Fibroblast of skin of right biceps (primary cell): Measurements from ENCODE around the gene ALOX5.
"Not testable (repeated sequence)": the region's sequence is repeated elsewhere in the genome, so short reads cannot be mapped to it uniquely, and the experiment has no call there.

Source experiments
- DNase-seq: peaks from one replicate; pipeline ENCODE4 v3.0.0-alpha.2; 2013

ALOX5 gene

GRCh38 chr10:45471059-45471458 lies 97.0 kb downstream of the ALOX5 start:
- no peak for DNase-seq

GRCh38 chr10:45471531-45472310 lies 97.7 kb downstream of the ALOX5 start:
- DNase-seq: no peak

- no peak for DNase-seq
Measured at GRCh38 chr10:45473126-45473525, 99.1 kb downstream of the ALOX5 start.

GRCh38 chr10:45476559-45476958 lies 102.5 kb downstream of the ALOX5 start:
- no peak for DNase-seq

- no peak for DNase-seq
Measured at GRCh38 chr10:45480294-45480693, 106.3 kb downstream of the ALOX5 start.

GRCh38 chr10:45481100-45481499 lies 107.1 kb downstream of the ALOX5 start:
- not testable (repeated sequence) for DNase-seq

- DNase-seq: no peak
Measured at GRCh38 chr10:45483002-45483401, 109.0 kb downstream of the ALOX5 start.

GRCh38 chr10:45487735-45488134 lies 113.7 kb downstream of the ALOX5 start:
- DNase-seq: no peak

GRCh38 chr10:45488365-45488764 lies 114.3 kb downstream of the ALOX5 start:
- DNase-seq: no peak

- DNase-seq: no peak
Measured at GRCh38 chr10:45490277-45490676, 116.3 kb downstream of the ALOX5 start.

- DNase-seq: no peak
Measured at GRCh38 chr10:45491061-45491460, 117.0 kb downstream of the ALOX5 start.
